Endodermal cell (in vitro differentiated cells): Measurements from ENCODE around the gene EXD3. TPM values are rescaled to one million over a fixed set of nuclear protein-coding genes. Genes with fewer than 3 reads are reported as not detected.
A peak's percentile ranks its signal among the peaks of the same experiment; 100 is the strongest.

Experiments used
- DNase-seq: peaks from one replicate; pipeline ENCODE4 v3.0.0-alpha.2; 2017
- H3K27ac ChIP-seq: 2 replicates; pipeline ENCODE4 v1.5.1; 2013; ENCODE audit warnings: mild to moderate bottlenecking, low read depth, low read length, moderate library complexity
- H3K27me3 ChIP-seq: 2 replicates; pipeline ENCODE4 v1.6.1; 2013; ENCODE audit warnings: mild to moderate bottlenecking, low read length, moderate library complexity; ENCODE audit not compliant: insufficient read depth, control insufficient read depth, poor library complexity, severe bottlenecking
- H3K36me3 ChIP-seq: 2 replicates; pipeline ENCODE4 v1.7.0; 2013; ENCODE audit warnings: mild to moderate bottlenecking, low read length, moderate library complexity; ENCODE audit not compliant: control insufficient read depth, insufficient read depth
- H3K4me1 ChIP-seq: one replicate; pipeline ENCODE4 v1.7.0; 2013; ENCODE audit warnings: low read length; ENCODE audit not compliant: control insufficient read depth, insufficient read depth
- H3K4me3 ChIP-seq: 2 replicates; pipeline ENCODE4 v1.5.1; 2013; ENCODE audit warnings: mild to moderate bottlenecking, low read length, moderate library complexity
- H3K9ac ChIP-seq: 2 replicates; pipeline ENCODE4 v1.6.1; 2013; ENCODE audit warnings: mild to moderate bottlenecking, low read length, moderate library complexity; ENCODE audit not compliant: poor library complexity, severe bottlenecking; ENCODE audit errors: extremely low read depth
- H3K9me3 ChIP-seq: 2 replicates; pipeline ENCODE4 v1.6.1; 2013; ENCODE audit warnings: mild to moderate bottlenecking, low read length, moderate library complexity; ENCODE audit not compliant: control insufficient read depth
- H3K27ac Mint-ChIP-seq: 2 replicates; pipeline ENCODE4 v1.8.0; 2020; ENCODE audit warnings: mixed read lengths
- H3K27me3 Mint-ChIP-seq: 2 replicates; pipeline ENCODE4 v1.8.0; 2021; ENCODE audit warnings: mild to moderate bottlenecking, mixed read lengths; ENCODE audit not compliant: insufficient read depth
- H3K36me3 Mint-ChIP-seq: 2 replicates; pipeline ENCODE4 v1.8.0; 2020; ENCODE audit warnings: low read depth, mixed read lengths
- H3K4me1 Mint-ChIP-seq: 2 replicates; pipeline ENCODE4 v1.8.0; 2020; ENCODE audit warnings: mixed read lengths
- H3K4me3 Mint-ChIP-seq: 2 replicates; pipeline ENCODE4 v1.8.0; 2020; ENCODE audit warnings: mild to moderate bottlenecking, moderate library complexity, mixed read lengths
- H3K9me3 Mint-ChIP-seq: 2 replicates; pipeline ENCODE4 v1.8.0; 2020; ENCODE audit warnings: mild to moderate bottlenecking, mixed read lengths
- WGBS, 2 experiments: methylation state at CpG; one replicate each; pipeline versions ENCODE4 v1.1.5 to v1.1.7; 2013; ENCODE audit warnings: missing lambda C conversion rate in 2 of 2, mixed read lengths in 1 of 2; ENCODE audit not compliant: insufficient coverage in 1 of 2, insufficient read length in 1 of 2; 5-methylcytosine and 5-hydroxymethylcytosine counted together
- total RNA-seq, 2 donors: library from RNA; stranded (reverse); fragmentation: NEBNext Ultra II Directional in 1 of 2; extraction: Animal tissue kit (Norgen Biotek cat#: 25700) in 1 of 2; gene quantifications; 2 replicates in 1 of 2; 3 replicates in 1 of 2; pipeline ENCODE4 v1.2.1, GENCODE V29; 2021
- TF ChIP-seq, protein P1 (sequence below): fragments of 200-600 bp; sonication (generic); conservative IDR thresholded peaks from 2 replicates; pipeline ENCODE4 v1.5.0; 2021; ENCODE audit warnings: antibody characterized with exemption, mild to moderate bottlenecking

The EXD3 gene
- total RNA-seq, 2 donors from 2014 or later: 15.5 to 31.0 TPM

DNA sequence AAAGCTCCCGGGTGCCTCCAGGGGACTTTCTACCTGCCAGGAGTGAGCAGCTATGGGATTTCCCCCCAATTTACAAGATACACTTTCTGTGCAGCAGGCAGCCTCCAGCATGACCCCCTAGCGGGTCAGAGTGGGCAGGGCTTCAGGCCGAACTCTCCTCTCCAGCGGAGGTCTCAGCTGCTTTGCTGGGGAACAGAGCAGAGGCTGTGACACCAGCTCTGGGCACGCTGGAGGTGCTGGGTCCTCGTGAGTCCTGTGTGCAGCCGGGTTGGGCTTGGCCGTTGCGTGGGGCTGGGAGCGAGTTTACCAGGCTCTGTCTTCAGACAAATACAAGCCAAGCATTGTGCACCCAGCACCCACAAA lies 123.8 kb downstream of the EXD3 start:
- H3K9me3 Mint-ChIP-seq: peaks cover 5% of the 10 kb centered on the region
- Histone ChIP-seq H3K36me3 (no peaks in the 10 kb centered on the region), H3K4me1 (peaks cover 3% of the 10 kb centered on the region), H3K4me3 (no peak overlapping the region), H3K9me3 (no peaks in the 10 kb centered on the region), H3K27ac (peak overlapping the region; percentile 61), H3K9ac (no peak overlapping the region), H3K27me3 (peaks cover 66% of the 10 kb centered on the region)
- peak overlapping the region; percentile 71 for H3K4me3 Mint-ChIP-seq
- 20% methylated on average over 8 to 10 of the region's 10 CpGs for WGBS, 2 experiments
- peaks cover 25% of the 10 kb centered on the region for H3K4me1 Mint-ChIP-seq
- H3K27me3 Mint-ChIP-seq: peaks cover 52% of the 10 kb centered on the region
- H3K36me3 Mint-ChIP-seq: no peaks in the 10 kb centered on the region
- TF ChIP-seq, protein P1, sequence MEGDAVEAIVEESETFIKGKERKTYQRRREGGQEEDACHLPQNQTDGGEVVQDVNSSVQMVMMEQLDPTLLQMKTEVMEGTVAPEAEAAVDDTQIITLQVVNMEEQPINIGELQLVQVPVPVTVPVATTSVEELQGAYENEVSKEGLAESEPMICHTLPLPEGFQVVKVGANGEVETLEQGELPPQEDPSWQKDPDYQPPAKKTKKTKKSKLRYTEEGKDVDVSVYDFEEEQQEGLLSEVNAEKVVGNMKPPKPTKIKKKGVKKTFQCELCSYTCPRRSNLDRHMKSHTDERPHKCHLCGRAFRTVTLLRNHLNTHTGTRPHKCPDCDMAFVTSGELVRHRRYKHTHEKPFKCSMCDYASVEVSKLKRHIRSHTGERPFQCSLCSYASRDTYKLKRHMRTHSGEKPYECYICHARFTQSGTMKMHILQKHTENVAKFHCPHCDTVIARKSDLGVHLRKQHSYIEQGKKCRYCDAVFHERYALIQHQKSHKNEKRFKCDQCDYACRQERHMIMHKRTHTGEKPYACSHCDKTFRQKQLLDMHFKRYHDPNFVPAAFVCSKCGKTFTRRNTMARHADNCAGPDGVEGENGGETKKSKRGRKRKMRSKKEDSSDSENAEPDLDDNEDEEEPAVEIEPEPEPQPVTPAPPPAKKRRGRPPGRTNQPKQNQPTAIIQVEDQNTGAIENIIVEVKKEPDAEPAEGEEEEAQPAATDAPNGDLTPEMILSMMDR: peak; percentile 33
- H3K27ac Mint-ChIP-seq: no peak overlapping the region
- peak; percentile 82 for DNase-seq

DNA sequence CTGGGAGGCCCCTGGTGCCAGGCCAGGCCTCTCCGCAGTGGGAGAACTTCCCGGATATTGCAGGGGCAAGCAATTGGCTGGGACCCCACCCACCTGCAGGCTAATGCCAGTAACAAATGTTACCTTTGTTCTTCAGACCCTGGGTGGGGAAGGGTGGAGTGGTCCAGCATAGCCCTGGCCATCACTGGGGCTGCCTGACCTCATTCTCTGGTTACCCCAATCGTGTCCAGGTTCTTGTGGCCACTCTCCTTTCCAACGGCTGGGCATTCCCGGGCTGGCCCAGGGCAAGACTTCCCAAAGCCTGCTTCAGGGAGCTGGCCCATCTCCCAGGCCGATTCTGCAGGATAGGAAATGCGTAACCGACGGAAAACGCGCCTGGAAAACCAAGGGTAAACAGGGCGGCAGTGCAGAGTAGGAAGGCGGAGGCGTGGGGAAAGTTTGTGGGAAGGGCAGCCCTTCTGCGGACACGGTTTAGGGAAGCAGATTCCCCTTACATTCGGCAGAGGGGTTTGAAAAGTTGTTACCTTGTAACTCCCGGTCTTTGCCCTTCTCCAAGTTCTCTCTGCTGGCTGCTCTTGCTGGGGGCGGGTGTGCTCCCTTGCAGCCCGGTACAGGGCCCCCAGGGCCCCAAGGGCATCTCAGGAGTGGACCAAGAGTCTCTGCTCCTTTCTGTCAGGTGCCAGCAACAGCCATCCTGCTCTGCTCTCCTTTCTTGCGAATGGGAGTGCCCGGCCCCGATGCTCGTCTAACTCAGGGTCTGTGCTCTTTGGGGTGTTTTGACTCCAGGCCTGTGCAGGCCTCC lies 124.4 kb downstream of the EXD3 start:
- no peak overlapping the region for H3K27ac Mint-ChIP-seq

DNA sequence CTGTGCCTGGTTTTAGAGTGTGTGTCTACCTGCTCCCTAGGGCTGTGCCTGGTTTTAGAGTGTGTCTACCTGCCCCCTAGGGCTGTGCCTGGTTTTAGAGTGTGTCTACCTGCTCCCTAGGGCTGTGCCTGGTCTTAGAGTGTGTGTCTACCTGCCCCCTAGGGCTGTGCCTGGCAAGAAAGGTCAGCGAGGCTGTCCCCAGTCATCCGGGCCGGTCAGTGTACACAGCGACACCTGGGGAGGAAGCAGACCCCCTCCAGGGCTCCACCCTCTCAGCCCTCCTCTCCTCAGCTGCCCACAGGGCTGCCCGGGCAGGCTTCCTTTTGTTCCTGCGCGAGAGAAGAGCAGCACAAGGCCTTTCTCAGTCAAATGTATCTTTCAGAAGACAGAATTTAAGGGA lies 125.0 kb downstream of the EXD3 start:
- no peak overlapping the region for H3K4me3 ChIP-seq
- peaks cover 56% of the 10 kb centered on the region for H3K27me3 Mint-ChIP-seq
- H3K4me1 Mint-ChIP-seq: peaks cover 21% of the 10 kb centered on the region
- H3K9me3 ChIP-seq: no peaks in the 10 kb centered on the region
- H3K36me3 ChIP-seq: no peaks in the 10 kb centered on the region
- no peak overlapping the region for H3K9ac ChIP-seq
- H3K36me3 Mint-ChIP-seq: no peaks in the 10 kb centered on the region
- peaks cover 3% of the 10 kb centered on the region for H3K4me1 ChIP-seq
- no peak overlapping the region for H3K27ac Mint-ChIP-seq
- H3K27me3 ChIP-seq: peaks cover 56% of the 10 kb centered on the region
- no peak overlapping the region for H3K4me3 Mint-ChIP-seq
- 44 to 59% methylated on average over 6 to 7 of the region's 7 CpGs for WGBS, 2 experiments
- H3K27ac ChIP-seq: no peak overlapping the region
- TF ChIP-seq, protein P1: no peak
- peak; percentile 56 for DNase-seq
- peaks cover 5% of the 10 kb centered on the region for H3K9me3 Mint-ChIP-seq

More for the DNA sequence above, 124.4 kb downstream of the EXD3 start:
- peaks cover 3% of the 10 kb centered on the region for H3K4me1 ChIP-seq
- H3K36me3 Mint-ChIP-seq: no peaks in the 10 kb centered on the region
- H3K4me3 ChIP-seq: no peak overlapping the region
- no peaks in the 10 kb centered on the region for H3K36me3 ChIP-seq
- H3K9me3 Mint-ChIP-seq: peaks cover 5% of the 10 kb centered on the region
- H3K27ac ChIP-seq: peak overlapping the region; percentile 61
- TF ChIP-seq, protein P1: no peak
- H3K9ac ChIP-seq: no peak overlapping the region
- DNase-seq: peak; percentile 63
- 62 to 64% methylated on average over 20 to 24 of the region's 24 CpGs for WGBS, 2 experiments
- H3K9me3 ChIP-seq: no peaks in the 10 kb centered on the region
- peaks cover 25% of the 10 kb centered on the region for H3K4me1 Mint-ChIP-seq
- peak overlapping the region; percentile 71 for H3K4me3 Mint-ChIP-seq
- peaks cover 56% of the 10 kb centered on the region for H3K27me3 Mint-ChIP-seq
- peaks cover 63% of the 10 kb centered on the region for H3K27me3 ChIP-seq
